GM12878 (cell line): Measurements from ENCODE around the gene CTDP1.

ENCODE experiments used
- CHD2 ChIP-seq: IDR thresholded peaks from 2 replicates; pipeline ENCODE4 v1.6.1; 2011; ENCODE audit warnings: low read depth, low read length, improper control_type of control experiment, borderline replicate concordance
- CTCF ChIP-seq, 3 experiments: IDR thresholded peaks in 2 of 3; conservative IDR thresholded peaks in 1 of 3; 2 replicates each; pipeline ENCODE4 v1.5.1; 2011; ENCODE audit warnings: low read depth in 3 of 3, low read length in 3 of 3, mild to moderate bottlenecking in 3 of 3, control low read depth in 2 of 3, moderate library complexity in 2 of 3, inconsistent platforms in 1 of 3, mixed read lengths in 1 of 3; ENCODE audit not compliant: control insufficient read depth in 2 of 3, insufficient read depth in 1 of 3; ENCODE audit errors: extremely low read depth in 1 of 3
- EZH2 ChIP-seq: IDR thresholded peaks from 2 replicates; pipeline ENCODE4 v1.6.1; 2012; ENCODE audit warnings: low read depth, mild to moderate bottlenecking, control low read depth, inconsistent platforms, low read length, borderline replicate concordance; ENCODE audit not compliant: control insufficient read depth
- RFX5 ChIP-seq: IDR thresholded peaks from 2 replicates; pipeline ENCODE4 v1.6.1; 2011; ENCODE audit warnings: low read depth, low read length, improper control_type of control experiment
- SREBF2 ChIP-seq: IDR thresholded peaks from 2 replicates; pipeline ENCODE4 v1.6.1; 2012; ENCODE audit warnings: mild to moderate bottlenecking, low read length

- TF ChIP-seq SREBF2 (no peak), CHD2 (no peak), EZH2 (no peak), CTCF (IDR thresholded peaks at IDR 0.05 in 2 of 3, conservative IDR thresholded peaks at IDR 0.05 in 1 of 3; ENCODE audit: control insufficient read depth in 2 of 3, extremely low read depth in 1 of 3, insufficient read depth in 1 of 3, low read depth in 3 of 3, low read length in 3 of 3) (no peak), RFX5 (no peak)
These were observed 91.2 kb downstream of the CTDP1 start for GRCh38 chr18:79770826-79771225.
